HPDE6-E6E7 (cell line): ENCODE measurements around the gene TMEM121.
"Not testable (repeated sequence)": the region's sequence is repeated elsewhere in the genome, so short reads cannot be mapped to it uniquely, and the experiment has no call there.

Source experiments
- DNase-seq: peaks from one replicate; pipeline ENCODE4 v3.0.0; 2011; ENCODE audit warnings: missing footprints; ENCODE audit errors: extremely low spot score

The TMEM121 gene

GRCh38 chr14:105570482-105570881 lies 44.1 kb downstream of the TMEM121 start:
- DNase-seq, result no peak

GRCh38 chr14:105571181-105571951 lies 45.0 kb downstream of the TMEM121 start:
- not testable (repeated sequence) for DNase-seq

- not testable (repeated sequence) for DNase-seq
These were observed 45.7 kb downstream of the TMEM121 start for GRCh38 chr14:105572063-105572462.

- not testable (repeated sequence) for DNase-seq
These were observed 47.5 kb downstream of the TMEM121 start for GRCh38 chr14:105573841-105574240.

GRCh38 chr14:105574411-105574810 lies 48.0 kb downstream of the TMEM121 start:
- not testable (repeated sequence) for DNase-seq

DNA sequence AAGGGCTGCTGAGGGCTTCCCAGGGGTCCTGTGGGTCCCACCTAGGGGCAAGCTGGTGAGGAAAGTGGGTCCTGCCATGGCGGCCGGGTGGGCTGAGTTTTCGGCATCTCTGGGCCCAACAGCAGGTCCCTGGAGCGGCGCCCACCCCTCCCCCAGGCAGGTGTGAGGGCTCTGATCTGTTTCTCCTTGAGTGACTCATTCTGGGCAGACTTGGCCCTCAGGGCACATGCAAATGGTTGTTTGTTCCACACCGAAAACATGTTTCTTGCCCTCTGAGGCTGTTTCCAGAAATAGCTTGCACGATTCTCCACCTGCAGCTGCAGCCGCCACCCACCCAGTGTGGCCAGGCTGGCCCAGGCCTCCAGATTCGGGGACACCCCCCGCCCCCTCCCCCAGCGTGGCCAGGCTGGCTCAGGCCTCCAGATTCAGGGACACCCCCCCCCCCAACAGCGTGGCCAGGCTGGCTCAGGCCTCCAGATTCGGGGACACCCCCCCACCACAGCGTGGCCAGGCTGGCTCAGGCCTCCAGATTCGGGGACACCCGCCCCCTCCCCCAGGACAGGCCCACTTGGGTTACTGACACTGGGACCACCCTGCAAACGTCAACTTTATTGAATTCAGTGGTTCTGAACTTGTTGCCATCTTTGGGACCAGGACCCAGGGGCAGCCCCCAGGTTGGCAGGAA lies 48.8 kb downstream of the TMEM121 start:
- DNase-seq, result not testable (repeated sequence)

- DNase-seq, result no peak
These were observed 50.2 kb downstream of the TMEM121 start for GRCh38 chr14:105576525-105577088.

GRCh38 chr14:105577314-105577861 lies 51.0 kb downstream of the TMEM121 start:
- DNase-seq, result no peak

GRCh38 chr14:105578070-105578469 lies 51.7 kb downstream of the TMEM121 start:
- no peak for DNase-seq

DNA sequence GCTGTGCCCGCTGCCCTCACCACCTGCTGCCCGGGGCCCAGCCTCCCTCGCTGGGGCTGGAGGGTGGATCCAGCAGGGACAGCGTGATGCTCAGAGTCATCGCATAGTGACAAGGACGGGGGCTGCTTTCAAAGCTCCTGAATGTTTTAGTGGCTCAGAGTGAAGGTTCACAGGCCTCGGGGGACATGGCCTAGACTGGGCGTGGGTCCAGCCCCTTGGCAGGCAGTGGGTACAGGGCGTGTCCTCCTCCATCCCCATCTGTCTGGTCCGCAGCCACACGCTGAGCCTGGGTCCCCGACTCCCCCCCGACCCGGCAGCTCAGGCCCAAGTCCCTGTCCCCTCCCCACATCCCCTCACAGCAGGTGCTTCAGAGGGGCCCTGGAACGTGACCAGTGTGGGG lies 52.8 kb downstream of the TMEM121 start:
- not testable (repeated sequence) for DNase-seq
